T47D (cell line): Measurements from ENCODE around the gene ZBTB7A.
A peak's percentile ranks its signal among the peaks of the same experiment; 100 is the strongest.

Experiments
- DNase-seq, 2 experiments: peaks; one replicate each; pipeline versions ENCODE4 v3.0.0 to v3.0.0-alpha.2; 2011 to 2012; ENCODE audit warnings: low read depth in 1 of 2, low spot score in 1 of 2
- JUND ChIP-seq: IDR thresholded peaks from 2 replicates; pipeline ENCODE4 v1.6.1; 2012; ENCODE audit warnings: low read depth
- in situ Hi-C: cut with HindIII; loops from 2 replicates; pipeline ENCODE4 v1.10.0; 2016; ENCODE audit warnings: low sequenced_read_pairs, low pct_unique_long_range_greater_than_20kb

Gene ZBTB7A

GRCh38 chr19:4061683-4062418 is 4.8 kb downstream of the ZBTB7A start:
- in situ Hi-C loops: no loop called here
- peak in 1 of 2 experiments; percentile 93 for DNase-seq
- TF ChIP-seq JUND: no peak

GRCh38 chr19:4061178-4061682 is 5.5 kb downstream of the ZBTB7A start:
- in situ Hi-C loops: no loop called here
- TF ChIP-seq JUND: no peak
- DNase-seq: peak; percentile 76 to 78

GRCh38 chr19:4060621-4061177 is 6.0 kb downstream of the ZBTB7A start:
- DNase-seq: no peak
- no peak for TF ChIP-seq JUND
- in situ Hi-C loops: no loop called here

- no peak for TF ChIP-seq JUND
- in situ Hi-C loops: no loop called here
- DNase-seq: no peak
Measured at GRCh38 chr19:4059891-4060620, 6.6 kb downstream of the ZBTB7A start.

GRCh38 chr19:4059453-4059871 is 7.2 kb downstream of the ZBTB7A start:
- no peak for DNase-seq
- in situ Hi-C loops: no loop called here
- TF ChIP-seq JUND: no peak

GRCh38 chr19:4058693-4059452 is 7.8 kb downstream of the ZBTB7A start:
- in situ Hi-C loops: no loop called here
- TF ChIP-seq JUND: no peak
- DNase-seq: no peak

GRCh38 chr19:4057931-4058692 is 8.6 kb downstream of the ZBTB7A start:
- TF ChIP-seq JUND: no peak
- no peak for DNase-seq
- in situ Hi-C loops: no loop called here

GRCh38 chr19:4055209-4055552 is 11.5 kb downstream of the ZBTB7A start:
- in situ Hi-C loops: no loop called here
- TF ChIP-seq JUND: no peak
- DNase-seq: no peak

GRCh38 chr19:4054441-4055208 is 12.1 kb downstream of the ZBTB7A start:
- in situ Hi-C loops: no loop called here
- DNase-seq: no peak
- no peak for TF ChIP-seq JUND

GRCh38 chr19:4053423-4054324 is 13.0 kb downstream of the ZBTB7A start:
- no peak for DNase-seq
- in situ Hi-C loops: no loop called here
- no peak for TF ChIP-seq JUND

- DNase-seq: no peak
- in situ Hi-C loops: no loop called here
- no peak for TF ChIP-seq JUND
Measured at GRCh38 chr19:4052993-4053422, 13.7 kb downstream of the ZBTB7A start.
